Body of pancreas (tissue), 4 donors: Measurements from ENCODE around the gene LILRA1. TPM values are rescaled to one million over a fixed set of nuclear protein-coding genes. Genes with fewer than 3 reads are reported as not detected.
"Not testable (repeated sequence)": the region's sequence is repeated elsewhere in the genome, so short reads cannot be mapped to it uniquely, and the experiment has no call there.

Source experiments
- ATAC-seq: fragments of 150-250 bp; one replicate; pipeline ENCODE4 v1.9.1; 2016
- DNase-seq, 4 donors: peaks; one replicate each; pipeline ENCODE4 v3.0.0-alpha.2; 2019
- H3K27ac ChIP-seq, 4 donors: fragments of 200-600 bp; sonication (generic); 1 replicate in 3 of 4; 2 replicates in 1 of 4; pipeline versions ENCODE4 v1.5.1 to v1.6.1; 2016 to 2019; ENCODE audit warnings: mild to moderate bottlenecking in 1 of 4, mixed read lengths in 1 of 4, moderate library complexity in 1 of 4
- H3K27me3 ChIP-seq, 2 donors: fragments of 200-600 bp; sonication (generic); one replicate each; pipeline ENCODE4 v1.6.0; 2016; ENCODE audit warnings: mild to moderate bottlenecking in 1 of 2
- H3K36me3 ChIP-seq, 2 donors: fragments of 200-600 bp; sonication (generic); replicated peaks in 1 of 2; 2 replicates each; pipeline ENCODE4 v1.5.1; 2016; ENCODE audit warnings: low read depth in 2 of 2; ENCODE audit not compliant: insufficient read depth in 1 of 2
- H3K4me1 ChIP-seq: fragments of 200-600 bp; sonication (generic); one replicate; pipeline ENCODE4 v1.6.0; 2016
- H3K4me3 ChIP-seq, 2 donors: fragments of 200-600 bp; sonication (generic); 1 replicate in 1 of 2; 2 replicates in 1 of 2; pipeline ENCODE4 v1.5.1; 2016 to 2019
- H3K9me3 ChIP-seq, 3 donors: fragments of 200-600 bp; sonication (generic); 1 replicate in 2 of 3; 2 replicates in 1 of 3; pipeline ENCODE4 v1.5.1; 2016
- CTCF ChIP-seq, 7 experiments: fragments of 450-650 bp in 4 of 7; fragments of 200-600 bp in 3 of 7; sonication (generic) in 3 of 7; IDR thresholded peaks; one replicate each; pipeline ENCODE4 v1.5.1; 2016 to 2019; ENCODE audit warnings: antibody characterized with exemption in 7 of 7
- POLR2A ChIP-seq, 3 donors: fragments of 450-650 bp; IDR thresholded peaks; one replicate each; pipeline ENCODE4 v1.6.1; 2016; ENCODE audit warnings: antibody characterized with exemption in 3 of 3, mild to moderate bottlenecking in 2 of 3
- WGBS, 2 donors: methylation state at CpG; one replicate each; pipeline ENCODE4 v1.1.5; 2017; 5-methylcytosine and 5-hydroxymethylcytosine counted together
- intact Hi-C: fragments of 100-400 bp; cut with DNase I; formaldehyde crosslinking; loops from one replicate; pipeline ENCODE4 v1.15.1; 2023
- total RNA-seq, 2 donors: library from RNA; depleted of rRNA; stranded (reverse); fragments of >200 nt; gene quantifications; one replicate each; pipeline ENCODE4 v1.1.0, GENCODE V29; 2016

The LILRA1 gene
- total RNA-seq, 2 donors from 2014 or later = 0.26 TPM; not detected in 1

GRCh38 chr19:54633401-54633800 is 40.0 kb downstream of the LILRA1 start:
- no peak for TF ChIP-seq POLR2A (IDR thresholded peaks at IDR 0.05)
- TF ChIP-seq CTCF (IDR thresholded peaks at IDR 0.05) = no peak
- Histone ChIP-seq H3K27me3 (no peaks in the 10 kb centered on the region), H3K9me3 (no peaks in the 10 kb centered on the region), H3K4me1 (no peaks in the 10 kb centered on the region), H3K27ac (no peak overlapping the region), H3K36me3 (no peaks in the 10 kb centered on the region), H3K4me3 (no peak overlapping the region)
- WGBS, 2 donors = 46 to 47% methylated on average over 5 to 6 of the region's 7 CpGs
- ATAC-seq = no peak
- DNase-seq = no peak
- intact Hi-C loops = no loop called here

GRCh38 chr19:54636081-54636480 is 42.6 kb downstream of the LILRA1 start:
- H3K27ac ChIP-seq, H3K4me1 ChIP-seq, H3K4me3 ChIP-seq, intact Hi-C loops, H3K9me3 ChIP-seq, H3K27me3 ChIP-seq, DNase-seq, H3K36me3 ChIP-seq, ATAC-seq: not testable (repeated sequence)
- 14 to 18% methylated on average over 12 of the region's 12 CpGs for WGBS, 2 donors

- no peaks in the 10 kb centered on the region for H3K4me1 ChIP-seq
- intact Hi-C loops = no loop called here
- ATAC-seq = no peak
- WGBS, 2 donors = 75 to 78% methylated on average over 18 of the region's 18 CpGs
- peaks cover 0 to 6% of the 10 kb centered on the region in 2 donors for H3K27me3 ChIP-seq
- no peak overlapping the region for H3K27ac ChIP-seq
- no peak overlapping the region for H3K4me3 ChIP-seq
- H3K36me3 ChIP-seq = no peaks in the 10 kb centered on the region
- DNase-seq = no peak
- no peaks in the 10 kb centered on the region for H3K9me3 ChIP-seq
- TF ChIP-seq CTCF (IDR thresholded peaks at IDR 0.05) (no peak), POLR2A (IDR thresholded peaks at IDR 0.05) (no peak)
Measured at GRCh38 chr19:54638683-54639082, 45.3 kb downstream of the LILRA1 start.

GRCh38 chr19:54642953-54643352 is 49.5 kb downstream of the LILRA1 start:
- ATAC-seq, H3K4me3 ChIP-seq, intact Hi-C loops, H3K4me1 ChIP-seq, H3K9me3 ChIP-seq, H3K27me3 ChIP-seq, H3K36me3 ChIP-seq: not testable (repeated sequence)
- 43 to 64% methylated on average over 5 of the region's 5 CpGs for WGBS, 2 donors
- DNase-seq = peak in 1 of 4 donors; percentile 29
- H3K27ac ChIP-seq = peak overlapping the region in 1 of 4 donors; percentile 32

GRCh38 chr19:54643583-54643982 is 50.2 kb downstream of the LILRA1 start:
- H3K36me3 ChIP-seq, ATAC-seq, H3K4me3 ChIP-seq, H3K27me3 ChIP-seq, intact Hi-C loops, H3K4me1 ChIP-seq, H3K9me3 ChIP-seq: not testable (repeated sequence)
- peak in 1 of 4 donors; percentile 16 for DNase-seq
- peak overlapping the region in 1 of 4 donors; percentile 32 for H3K27ac ChIP-seq
- 53 to 69% methylated on average over 6 of the region's 6 CpGs for WGBS, 2 donors

- Histone ChIP-seq H3K9me3 (no peaks in the 10 kb centered on the region), H3K4me3 (no peak overlapping the region), H3K27ac (no peak overlapping the region), H3K27me3 (peaks cover 0 to 2% of the 10 kb centered on the region in 2 donors), H3K36me3 (no peaks in the 10 kb centered on the region), H3K4me1 (no peaks in the 10 kb centered on the region)
- intact Hi-C loops = no loop called here
- DNase-seq = peak in 1 of 4 donors; percentile 62
- peak in 1 of 3 donors; percentile 22 for TF ChIP-seq POLR2A (IDR thresholded peaks at IDR 0.05)
- no peak for TF ChIP-seq CTCF (IDR thresholded peaks at IDR 0.05)
- ATAC-seq = no peak
- 39 to 57% methylated on average over 5 of the region's 5 CpGs for WGBS, 2 donors
Measured at GRCh38 chr19:54644056-54644455, 50.6 kb downstream of the LILRA1 start.
